G401.6 (cell line): ENCODE measurements around the gene MPPED2.

Source experiments
- FAIRE-seq: peaks from 2 replicates; lab custom pipeline; 2012; peaks lifted over from hg19 to GRCh38; lab: Jason Lieb, UNC

Gene MPPED2

DNA sequence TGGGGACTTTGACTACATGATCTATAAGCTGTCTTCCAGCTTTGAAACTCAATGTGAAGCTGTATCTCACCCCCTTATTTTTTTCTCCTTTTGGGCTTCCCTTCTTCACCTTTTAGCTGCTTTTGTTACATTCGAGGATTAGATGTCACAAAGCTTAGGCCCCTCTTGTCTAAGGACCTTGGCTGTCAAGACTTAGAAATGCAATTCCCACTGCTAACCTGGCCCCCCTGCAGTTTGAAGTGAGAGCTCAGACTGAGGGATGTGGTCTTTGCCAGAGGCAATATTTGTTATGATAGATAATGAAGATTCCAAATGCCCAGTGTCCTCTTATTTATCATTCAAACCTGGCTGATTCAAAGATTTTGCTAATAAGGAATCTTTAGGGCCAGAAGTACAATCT, 135.0 kb downstream of the MPPED2 start:
- FAIRE-seq: no peak

DNA sequence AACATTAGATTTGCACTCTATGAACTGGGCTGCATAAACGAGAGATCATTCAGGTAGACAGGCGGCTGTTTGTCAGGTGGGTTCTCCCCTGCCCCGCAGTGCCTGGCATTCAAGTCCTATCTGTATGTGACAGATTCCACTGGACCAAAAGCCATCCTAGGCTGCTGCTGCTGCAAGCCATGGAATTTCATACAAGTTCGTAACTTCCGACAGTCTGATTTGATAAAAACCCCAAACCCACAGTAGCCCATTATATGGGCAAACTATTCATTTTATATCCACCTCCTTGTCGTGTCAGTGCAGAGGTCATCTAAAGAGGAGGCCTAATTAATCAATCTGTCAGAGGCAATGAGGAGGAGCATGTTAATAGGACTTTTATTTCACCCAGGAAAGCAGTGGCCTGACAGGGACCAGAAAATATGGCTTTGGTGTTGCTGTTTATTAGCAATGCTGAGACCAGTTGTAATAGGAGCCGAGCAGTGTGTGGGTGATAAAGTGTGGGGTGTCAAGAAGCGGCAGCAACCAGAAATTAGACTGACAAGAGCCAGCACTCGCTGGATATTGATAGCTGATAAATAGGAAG, 139.0 kb downstream of the MPPED2 start:
- FAIRE-seq: no peak

DNA sequence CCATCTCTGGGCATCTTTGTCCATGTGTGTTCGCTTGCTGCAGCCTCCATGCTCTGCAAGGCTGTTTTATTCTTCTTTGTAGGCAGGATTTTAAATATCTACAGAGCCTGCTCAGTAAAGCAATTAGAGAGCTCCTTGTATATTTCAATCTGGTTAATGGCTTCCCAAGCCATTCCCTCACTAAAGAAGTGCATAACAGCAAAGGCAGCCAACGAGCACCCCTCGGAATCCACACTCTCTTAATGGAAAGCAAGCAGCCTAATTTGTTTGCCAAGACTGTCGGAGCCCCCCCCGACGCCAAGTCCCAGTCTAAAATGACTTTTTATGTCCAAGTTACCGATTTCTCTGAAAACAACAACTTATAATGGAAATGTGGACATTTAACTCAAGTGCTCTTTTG, 139.6 kb downstream of the MPPED2 start:
- no peak for FAIRE-seq

DNA sequence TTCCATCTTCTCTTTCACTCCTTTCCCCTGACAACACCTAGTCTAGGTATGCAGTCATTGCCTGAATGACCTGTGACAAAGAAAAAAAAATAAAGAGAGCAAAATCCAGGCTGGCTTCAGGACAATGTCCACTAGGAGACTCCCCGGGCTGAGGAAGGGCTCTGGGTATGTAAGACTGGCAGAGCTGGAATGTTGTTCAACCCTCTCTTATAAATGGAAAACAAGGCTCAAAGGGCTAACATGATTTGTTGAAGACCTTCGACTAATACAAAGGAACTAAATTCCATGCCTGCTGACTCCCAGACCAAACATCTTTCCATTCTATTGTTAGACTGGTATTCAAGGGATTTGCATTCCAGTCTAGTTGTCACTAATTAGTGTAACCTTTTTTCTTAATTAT, 141.1 kb downstream of the MPPED2 start:
- FAIRE-seq: no peak

DNA sequence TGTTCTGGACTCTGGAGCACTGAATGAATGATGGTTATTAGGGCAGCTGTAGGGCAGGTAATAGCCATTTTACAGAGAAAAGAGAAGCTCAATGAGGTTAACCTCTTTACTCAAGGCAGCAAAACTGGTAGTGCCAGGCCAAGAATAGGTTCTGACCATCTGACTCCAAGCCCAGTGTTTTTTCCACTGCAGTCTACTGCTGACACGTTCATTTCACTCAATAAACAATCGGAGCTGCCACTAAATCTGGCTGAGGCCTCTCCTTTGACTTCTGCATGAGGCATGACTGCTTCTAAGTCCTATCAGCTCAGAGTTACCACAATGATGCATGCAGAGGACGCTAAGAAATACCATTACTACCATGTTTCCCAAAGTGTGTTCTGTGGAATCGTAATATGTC, 145.6 kb downstream of the MPPED2 start:
- FAIRE-seq: no peak

DNA sequence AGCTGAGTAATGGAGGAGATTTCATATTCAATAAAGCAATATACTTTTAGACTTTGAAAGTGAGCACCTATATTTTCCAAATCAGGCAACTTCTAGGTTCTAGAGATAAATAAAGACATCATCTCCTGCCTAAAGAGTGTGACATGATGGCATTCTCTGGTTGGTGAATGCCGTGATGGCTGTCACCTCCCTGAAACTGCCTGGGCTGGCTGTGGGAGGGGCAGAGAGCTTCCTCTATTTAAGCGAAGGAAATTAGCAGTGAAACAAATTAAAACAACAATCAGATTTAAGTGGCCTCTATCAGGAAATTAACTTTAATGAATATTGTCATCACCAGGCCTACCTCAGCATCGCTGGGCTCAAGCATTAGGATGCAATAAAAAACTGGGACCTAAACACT, 149.4 kb downstream of the MPPED2 start:
- FAIRE-seq: no peak

DNA sequence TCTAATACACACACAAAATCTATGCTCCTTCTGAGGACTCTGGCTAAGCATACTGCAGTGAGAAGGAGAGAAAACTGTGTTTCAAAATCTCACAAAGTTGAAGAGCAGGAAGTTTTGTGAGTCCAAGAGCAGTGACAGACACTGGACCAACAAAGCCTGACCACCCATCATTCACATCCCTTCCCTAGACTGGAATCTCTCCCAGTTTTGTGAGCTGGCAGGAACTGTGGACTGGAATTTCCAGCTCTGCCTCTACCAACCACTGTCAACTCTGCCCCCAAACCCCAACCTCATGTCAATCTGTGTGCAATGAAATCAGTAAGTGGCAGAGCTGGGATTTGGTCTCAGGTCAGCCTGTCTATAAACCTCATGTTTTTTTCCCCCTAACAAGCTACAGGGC, 150.7 kb downstream of the MPPED2 start:
- no peak for FAIRE-seq

DNA sequence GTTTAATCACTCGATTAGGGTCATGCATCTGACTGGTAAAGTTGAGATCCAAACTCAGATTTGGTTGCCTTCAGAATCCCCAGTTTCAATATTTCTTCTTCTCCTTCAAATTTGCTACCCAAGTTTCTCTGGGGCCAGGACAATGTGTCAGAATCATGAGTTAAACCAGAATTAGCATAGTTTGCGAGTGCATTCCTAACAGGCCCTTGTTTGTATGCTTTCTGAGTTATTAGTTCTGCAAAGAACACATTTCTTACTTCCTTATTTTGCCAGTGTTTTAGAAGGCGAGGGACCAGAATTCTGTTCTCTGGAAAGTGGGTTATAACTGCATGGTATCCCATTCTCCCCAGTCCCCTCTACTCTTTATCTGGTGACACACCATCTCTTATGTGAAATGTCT, 151.3 kb downstream of the MPPED2 start:
- FAIRE-seq: no peak

DNA sequence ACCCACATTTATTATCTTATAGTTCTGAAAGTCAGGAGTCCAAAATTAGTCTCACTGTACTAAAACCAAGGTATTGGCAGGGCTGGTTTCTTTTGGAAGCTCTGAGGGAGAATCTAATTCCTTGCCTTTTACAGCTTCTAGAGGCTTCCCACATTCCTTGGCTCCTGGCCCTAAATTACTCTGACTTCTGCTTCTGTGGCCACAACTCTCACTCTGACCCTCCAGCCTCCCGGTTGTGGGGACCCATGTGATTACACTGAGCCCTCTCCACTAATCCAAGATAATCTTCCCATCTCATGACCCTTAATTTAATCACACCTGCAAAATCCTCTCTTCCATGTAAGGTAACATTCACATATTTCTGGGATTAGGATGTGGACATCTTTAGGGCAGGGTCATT, 152.3 kb downstream of the MPPED2 start:
- FAIRE-seq: no peak

DNA sequence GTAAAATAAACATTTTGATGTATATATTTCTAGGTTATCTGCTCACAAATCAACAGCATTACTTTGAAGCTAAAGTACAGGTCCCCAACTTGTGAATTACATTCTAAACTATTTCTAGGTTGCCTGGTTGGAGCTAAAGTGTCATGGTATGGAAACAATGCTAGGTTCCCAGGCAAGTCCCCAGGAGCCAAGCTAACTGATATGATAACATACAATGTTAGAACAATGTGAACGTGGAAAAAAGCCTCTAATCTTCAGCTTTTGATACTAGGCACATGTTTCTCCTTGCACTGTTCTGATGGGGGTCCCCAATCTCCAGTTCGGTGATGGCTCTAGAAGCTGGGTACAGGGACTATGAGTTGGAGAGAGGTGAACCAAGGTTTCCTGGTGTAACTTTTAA, 153.4 kb downstream of the MPPED2 start:
- no peak for FAIRE-seq

DNA sequence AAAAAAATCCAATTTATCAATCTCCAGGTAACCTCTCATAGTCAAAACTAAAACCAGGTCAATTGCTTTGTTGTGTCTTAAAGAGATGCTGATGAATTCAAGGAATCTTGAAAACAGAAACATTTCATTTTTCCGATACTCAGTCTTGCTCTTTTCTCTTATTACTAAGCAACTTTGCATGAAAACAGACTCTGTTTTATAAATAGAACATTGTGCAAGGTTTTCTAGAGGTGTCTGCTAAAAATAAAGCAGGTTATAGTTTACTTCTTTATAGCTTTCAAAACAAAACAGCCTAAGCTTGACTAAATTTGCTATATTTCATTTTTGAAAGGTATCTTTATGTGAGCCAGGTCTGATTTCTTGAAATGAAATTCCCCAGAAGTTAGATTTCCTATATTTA, 154.0 kb downstream of the MPPED2 start:
- FAIRE-seq: no peak

DNA sequence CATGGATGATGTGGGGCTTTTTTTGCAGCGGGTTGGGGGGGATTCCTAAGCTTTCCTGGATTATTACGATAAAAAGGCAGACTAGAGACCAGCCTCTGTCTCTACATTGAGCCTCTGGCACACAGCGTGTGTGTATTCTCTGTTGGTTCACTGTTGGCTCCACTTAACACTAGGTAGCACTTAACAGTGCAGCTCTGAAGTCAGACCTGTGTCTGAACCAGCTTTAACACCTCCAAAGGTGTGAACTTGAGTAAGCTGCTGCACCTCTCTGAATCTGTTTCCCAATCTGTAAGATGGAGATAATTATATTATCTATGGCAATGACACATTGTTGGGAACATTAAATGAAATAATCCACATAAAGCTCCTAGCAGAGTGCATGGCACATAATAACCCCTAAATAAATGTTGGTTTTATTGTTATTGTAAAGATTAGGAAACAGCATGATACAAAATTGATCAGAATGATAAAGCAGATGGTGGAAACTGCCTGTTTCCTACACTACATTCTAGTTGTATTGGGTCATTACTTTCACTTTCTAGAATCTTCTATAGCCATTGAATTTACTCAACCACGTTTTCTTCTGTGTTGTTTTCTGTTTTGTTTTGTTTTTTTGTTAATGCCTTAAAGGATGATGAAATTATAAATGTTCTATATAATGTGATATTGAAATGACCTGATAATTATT, 154.9 kb downstream of the MPPED2 start:
- no peak for FAIRE-seq

DNA sequence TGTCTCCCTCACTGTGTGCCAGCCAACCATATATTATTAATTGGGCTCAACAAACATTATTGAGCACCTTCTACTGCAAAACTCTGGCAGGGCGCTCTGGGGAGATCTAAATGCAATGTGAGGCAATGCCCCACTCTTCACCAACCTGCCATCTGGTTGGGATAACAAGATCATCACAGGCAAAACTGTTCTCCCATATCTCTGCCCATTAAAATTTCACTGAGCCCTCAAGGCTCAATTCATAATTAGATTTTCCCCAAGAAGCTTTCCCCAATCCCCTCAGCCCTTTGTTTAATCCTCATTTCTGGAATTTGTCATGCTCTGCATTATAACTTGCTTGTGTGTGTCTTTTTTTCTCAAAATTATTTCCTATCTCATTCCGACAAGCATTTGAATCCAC, 156.6 kb downstream of the MPPED2 start:
- no peak for FAIRE-seq

DNA sequence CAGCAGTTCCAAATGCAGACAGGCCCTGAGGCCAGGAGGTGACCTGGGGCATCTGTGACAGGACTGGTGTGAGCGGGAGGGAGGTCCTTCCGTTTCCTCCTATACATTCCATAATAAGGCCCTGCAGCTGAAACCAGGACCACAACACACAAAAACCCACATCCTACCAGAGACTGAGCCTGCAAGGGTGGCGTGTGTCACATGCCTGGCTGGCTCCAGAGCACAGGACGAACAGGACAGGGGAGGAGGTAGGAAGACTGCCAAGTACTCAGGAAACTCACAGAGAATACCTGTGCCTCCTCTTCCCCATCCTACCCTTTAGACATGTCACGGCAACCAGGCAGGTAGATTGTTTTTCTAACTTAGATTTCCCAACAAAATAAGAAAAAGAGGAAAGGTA, 159.4 kb downstream of the MPPED2 start:
- FAIRE-seq: no peak

DNA sequence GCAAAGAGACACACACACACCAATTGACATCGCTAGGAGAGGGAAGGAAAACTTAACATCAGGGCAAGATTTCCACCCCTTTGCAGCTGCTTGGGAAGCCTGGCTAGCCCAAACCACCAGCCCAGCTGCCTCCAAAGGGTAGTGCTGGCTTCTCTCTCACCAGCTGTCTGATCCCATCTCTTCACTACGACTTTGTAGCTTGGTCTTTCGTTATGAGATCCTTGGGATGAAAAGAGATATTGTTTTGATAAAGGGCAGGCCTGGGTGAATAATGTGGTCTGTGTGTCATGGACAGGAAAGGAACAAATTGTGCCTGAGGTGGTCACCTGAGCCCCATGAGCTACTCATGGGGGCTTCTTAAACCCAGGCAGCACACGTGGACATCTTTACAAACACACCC, 161.3 kb downstream of the MPPED2 start:
- no peak for FAIRE-seq

DNA sequence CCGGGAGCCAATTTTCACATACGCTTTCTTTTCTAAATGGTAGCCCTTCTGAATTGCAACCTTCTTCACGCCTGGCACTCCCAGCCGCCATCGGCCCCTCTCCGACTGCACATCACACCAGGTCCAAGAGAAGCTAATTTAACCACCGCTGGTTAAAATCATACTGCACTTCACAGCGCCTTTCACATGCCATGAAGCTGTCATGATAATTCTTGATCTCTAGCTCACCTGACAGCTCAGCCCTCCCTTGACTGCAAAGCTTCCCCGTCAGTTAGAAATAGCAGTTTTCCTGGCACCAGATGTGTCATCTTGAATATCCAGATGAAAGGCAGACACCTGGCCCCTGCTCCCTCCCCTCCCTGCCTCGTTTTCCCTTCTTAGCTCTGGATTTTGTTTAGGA, 161.8 kb downstream of the MPPED2 start:
- no peak for FAIRE-seq

DNA sequence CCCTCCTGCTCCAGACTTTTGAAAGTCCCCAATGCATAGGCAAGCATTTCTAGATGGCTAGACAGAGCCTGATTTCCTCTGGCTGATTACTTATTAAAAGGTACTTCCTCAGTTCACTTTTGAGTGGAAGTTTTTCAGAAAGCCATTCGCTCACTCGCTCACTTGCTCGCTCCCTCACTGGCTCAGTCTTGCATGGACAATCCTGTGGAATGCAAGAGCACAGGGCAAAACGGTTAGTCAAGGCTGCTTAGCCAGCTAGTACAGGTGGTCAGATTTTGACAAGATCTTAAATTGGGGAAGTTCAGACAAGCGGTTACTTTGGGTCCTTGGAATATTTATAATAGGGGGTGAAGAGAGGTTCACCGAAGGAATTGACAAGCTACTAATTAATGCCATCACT, 162.3 kb downstream of the MPPED2 start:
- no peak for FAIRE-seq

DNA sequence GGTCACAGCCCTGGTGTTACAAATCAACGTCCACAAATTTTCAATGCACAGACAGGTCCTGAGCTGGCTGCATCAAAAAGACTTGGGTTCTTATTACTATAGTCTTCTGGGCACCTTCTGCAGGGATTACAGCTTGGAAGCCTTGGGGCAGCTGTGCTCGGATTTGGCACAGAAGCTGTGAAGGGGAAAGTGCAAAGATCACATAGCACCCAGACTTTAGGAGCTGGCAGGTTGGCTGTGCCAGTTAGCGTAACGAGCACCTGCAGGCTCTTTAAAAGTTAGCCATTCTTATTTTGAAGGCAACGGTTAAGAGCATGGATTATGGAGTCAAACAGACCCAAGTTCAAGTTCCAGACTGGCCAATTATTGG, 162.9 kb downstream of the MPPED2 start:
- FAIRE-seq: no peak

DNA sequence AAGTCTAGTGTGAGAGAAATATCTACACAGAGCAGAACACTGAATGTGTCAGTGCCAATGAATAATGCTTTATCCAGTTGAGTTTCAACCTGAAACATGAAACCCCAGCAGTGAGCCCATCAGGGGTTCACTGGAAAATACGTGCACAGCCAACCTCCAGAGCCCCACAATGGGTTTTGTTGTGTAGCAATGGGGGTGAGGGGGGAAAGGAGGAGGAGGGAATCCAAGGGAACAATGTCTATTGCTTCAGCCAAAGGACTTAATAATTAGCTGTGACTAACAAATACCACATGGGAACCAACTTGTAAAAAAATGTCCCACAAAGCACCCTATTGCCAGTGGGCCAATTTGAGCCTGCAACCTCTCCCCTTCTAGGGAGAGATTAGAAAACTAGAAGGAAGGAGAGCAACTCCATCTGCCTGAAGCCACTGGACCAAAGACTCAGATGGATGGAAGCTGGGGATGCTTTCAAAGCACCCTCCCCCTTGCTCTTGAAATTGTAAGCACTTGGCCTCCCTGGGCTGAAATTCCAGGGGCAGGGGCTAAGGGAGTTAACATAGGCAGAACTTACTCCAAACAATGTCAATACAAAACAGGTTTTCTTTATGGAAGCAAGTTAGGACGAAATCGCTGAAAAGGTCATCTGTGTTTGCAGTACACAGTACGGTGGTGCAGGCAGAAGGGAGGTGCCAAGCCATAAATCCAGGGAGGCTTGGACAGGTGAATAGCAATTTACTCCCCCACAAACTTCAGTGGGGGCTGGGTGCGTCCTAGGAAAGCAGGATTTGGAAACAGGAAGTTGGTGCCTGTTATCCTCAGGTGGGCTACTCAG, 163.5 kb downstream of the MPPED2 start:
- no peak for FAIRE-seq

DNA sequence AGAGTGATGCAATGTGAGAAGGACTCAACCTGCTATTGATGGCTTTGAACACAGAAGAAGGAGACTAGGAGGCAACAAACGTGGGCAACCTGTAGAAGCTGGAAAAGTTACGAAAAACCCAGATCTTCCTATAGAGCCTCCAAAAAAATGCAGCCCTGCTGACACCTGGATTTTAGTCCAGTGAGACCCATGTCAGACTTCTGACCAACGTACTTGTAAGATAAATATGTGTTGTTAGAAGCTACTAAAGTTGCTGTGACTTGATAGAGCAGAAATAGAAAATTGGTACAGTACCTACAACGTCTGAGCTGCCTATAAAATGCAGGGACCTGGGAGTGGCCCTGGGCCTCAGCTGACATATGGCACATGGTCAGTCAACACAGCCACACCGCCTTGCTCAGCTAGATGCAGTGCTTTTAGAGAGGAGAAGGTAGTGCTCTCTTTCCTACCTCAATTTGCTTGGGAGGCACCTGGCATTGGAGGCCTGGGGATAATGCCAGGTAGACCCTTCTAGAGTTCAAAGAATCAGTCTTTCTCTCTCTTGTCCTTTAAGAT, 165.8 kb downstream of the MPPED2 start:
- no peak for FAIRE-seq

DNA sequence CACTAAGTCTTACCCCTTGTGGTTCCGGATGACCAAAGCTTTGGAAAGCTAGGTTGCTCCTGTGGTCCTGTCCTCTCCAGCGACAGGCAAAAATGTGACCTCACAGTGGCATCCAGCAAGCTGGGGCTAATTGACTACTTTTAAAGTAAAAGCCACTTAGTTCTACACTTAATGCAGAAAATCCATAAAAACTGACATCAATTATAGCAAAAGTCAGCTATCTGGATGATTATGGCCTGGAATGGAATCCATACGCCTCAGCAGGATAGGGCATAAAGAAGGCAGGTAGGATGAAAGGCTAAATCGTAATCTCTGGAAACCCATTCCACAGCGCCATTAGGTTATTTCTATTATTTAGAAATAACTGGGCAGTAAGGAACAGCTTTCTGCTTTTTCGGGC, 171.3 kb downstream of the MPPED2 start:
- FAIRE-seq: no peak

DNA sequence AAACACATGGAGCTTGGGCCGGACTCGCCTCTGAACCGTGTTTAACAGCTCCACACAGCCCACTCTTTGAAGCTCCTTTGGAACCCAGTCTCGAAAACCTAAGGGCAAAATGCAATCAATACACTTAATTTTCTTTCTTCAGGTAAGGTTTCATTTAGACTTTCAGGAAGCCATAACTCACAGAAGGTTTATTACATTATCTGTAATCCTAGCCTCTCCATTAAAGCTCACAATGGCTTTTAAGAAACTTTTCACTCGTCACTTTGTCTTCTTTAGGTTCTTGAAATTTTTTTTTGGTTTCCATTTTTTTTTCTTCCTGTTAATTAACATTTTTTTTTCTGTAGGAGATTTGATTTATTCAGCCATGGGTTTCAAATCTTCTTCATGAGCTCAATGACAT, 171.9 kb downstream of the MPPED2 start:
- FAIRE-seq: no peak

DNA sequence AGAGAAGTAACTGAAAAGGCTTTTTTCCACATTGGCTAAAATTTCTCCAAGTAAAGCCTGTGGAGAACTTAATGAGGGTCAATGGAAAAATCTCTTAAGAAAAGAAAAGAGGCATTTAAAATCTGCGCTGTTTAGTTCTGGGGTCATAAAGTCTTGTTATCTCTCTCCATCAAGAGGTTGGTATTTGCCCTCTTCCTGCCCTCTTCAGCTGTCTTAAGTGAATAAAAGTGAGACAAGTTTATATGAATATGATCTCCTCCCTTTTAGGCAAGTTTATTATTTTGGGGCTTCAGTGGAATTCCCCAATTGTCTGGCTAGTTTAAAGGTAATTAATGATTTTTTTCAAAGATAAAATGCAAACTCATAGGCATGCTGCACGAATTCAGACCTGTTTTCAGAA, 173.6 kb downstream of the MPPED2 start:
- no peak for FAIRE-seq

DNA sequence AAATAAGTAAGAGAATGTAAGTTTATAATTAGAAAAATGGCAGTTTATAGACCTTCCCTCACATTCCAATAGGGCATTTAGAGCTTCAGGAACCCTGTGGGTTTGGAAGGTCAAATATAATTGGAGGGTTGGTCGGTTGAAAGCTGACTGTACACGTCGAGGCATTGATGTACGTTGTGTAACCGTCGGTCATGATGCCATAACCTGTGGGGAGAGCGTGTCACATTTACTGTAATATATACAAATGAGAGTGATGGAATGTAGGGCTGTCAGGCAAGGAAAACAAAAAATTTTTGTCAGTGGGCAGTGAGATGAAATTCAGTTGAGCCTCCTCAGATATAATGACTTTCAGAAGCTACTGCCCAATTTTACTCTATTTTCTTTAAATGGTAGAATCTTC, 174.8 kb downstream of the MPPED2 start:
- FAIRE-seq: no peak
